ENCODE results near the gene ZNF239. TPM values are rescaled to one million over a fixed set of nuclear protein-coding genes. Genes with fewer than 3 reads are reported as not detected.

The ZNF239 gene
- total and polyA plus RNA-seq, 4 donors: 1.8 to 4.2 (median 2.8) TPM

- Histone ChIP-seq H3K4me1 (ENCODE audit: control insufficient read depth in 5 of 5, insufficient read depth in 5 of 5, low read length in 5 of 5) (peaks cover 0 to 17% (median 4%) of the 10 kb centered on the region in 5 donors), H3K36me3 (ENCODE audit: control insufficient read depth in 4 of 4, insufficient read depth in 4 of 4, low read length in 4 of 4) (no peaks in the 10 kb centered on the region), H3K4me3 (no peak overlapping the region), H3K27me3 (ENCODE audit: control insufficient read depth in 3 of 3, insufficient read depth in 3 of 3, low read length in 2 of 3) (no peaks in the 10 kb centered on the region), H3K9me3 (ENCODE audit: control insufficient read depth in 4 of 4, insufficient read depth in 3 of 4, low read length in 3 of 4) (peaks cover 0 to 2% (median 0%) of the 10 kb centered on the region in 4 donors), H3K9ac (ENCODE audit: insufficient read depth in 1 of 2, low read length in 2 of 2) (no peak overlapping the region), H3K27ac (ENCODE audit: low read depth in 1 of 2, low read length in 1 of 2) (no peak overlapping the region)
- no peak for ATAC-seq (ENCODE audit: insufficient read depth, low FRiP score)
- no peak for DNase-seq
- TF ChIP-seq CTCF (IDR thresholded peaks at IDR 0.05; ENCODE audit: control extremely low read depth, extremely low read depth): no peak
- 92% methylated on average over 5 of the region's 5 CpGs for WGBS, 2 donors
Measured at GRCh38 chr10:43576062-43576461, 1.6 kb upstream of the ZNF239 start.

GRCh38 chr10:43574906-43575305 lies 490 bp upstream of the ZNF239 start:
- Histone ChIP-seq H3K9me3 (ENCODE audit: control insufficient read depth in 4 of 4, insufficient read depth in 3 of 4, low read length in 3 of 4) (peaks cover 0 to 2% (median 0%) of the 10 kb centered on the region in 4 donors), H3K9ac (ENCODE audit: insufficient read depth in 1 of 2, low read length in 2 of 2) (peak overlapping the region in 1 of 2 donors; percentile 30), H3K27ac (ENCODE audit: low read depth in 1 of 2, low read length in 1 of 2) (no peak overlapping the region), H3K27me3 (ENCODE audit: control insufficient read depth in 3 of 3, insufficient read depth in 3 of 3, low read length in 2 of 3) (no peaks in the 10 kb centered on the region), H3K4me3 (no peak overlapping the region), H3K4me1 (ENCODE audit: control insufficient read depth in 5 of 5, insufficient read depth in 5 of 5, low read length in 5 of 5) (peaks cover 0 to 17% (median 4%) of the 10 kb centered on the region in 5 donors), H3K36me3 (ENCODE audit: control insufficient read depth in 4 of 4, insufficient read depth in 4 of 4, low read length in 4 of 4) (no peaks in the 10 kb centered on the region)
- ATAC-seq (ENCODE audit: insufficient read depth, low FRiP score): no peak
- no peak for TF ChIP-seq CTCF (IDR thresholded peaks at IDR 0.05; ENCODE audit: control extremely low read depth, extremely low read depth)
- 92% methylated on average over 8 of the region's 8 CpGs for WGBS, 2 donors
- DNase-seq: no peak

- DNase-seq: peak; percentile 43 to 52 (median 49)
- Histone ChIP-seq H3K9me3 (ENCODE audit: control insufficient read depth in 4 of 4, insufficient read depth in 3 of 4, low read length in 3 of 4) (peaks cover 0 to 2% (median 0%) of the 10 kb centered on the region in 4 donors), H3K9ac (ENCODE audit: insufficient read depth in 1 of 2, low read length in 2 of 2) (peak overlapping the region; percentile 20 to 40), H3K27me3 (ENCODE audit: control insufficient read depth in 3 of 3, insufficient read depth in 3 of 3, low read length in 2 of 3) (no peaks in the 10 kb centered on the region), H3K4me3 (peak overlapping the region; percentile 53), H3K27ac (ENCODE audit: low read depth in 1 of 2, low read length in 1 of 2) (no peak overlapping the region), H3K4me1 (ENCODE audit: control insufficient read depth in 5 of 5, insufficient read depth in 5 of 5, low read length in 5 of 5) (peaks cover 0 to 17% (median 4%) of the 10 kb centered on the region in 5 donors), H3K36me3 (ENCODE audit: control insufficient read depth in 4 of 4, insufficient read depth in 4 of 4, low read length in 4 of 4) (no peaks in the 10 kb centered on the region)
- 58 to 69% methylated on average over 14 of the region's 14 CpGs for WGBS, 2 donors
- no peak for ATAC-seq (ENCODE audit: insufficient read depth, low FRiP score)
- TF ChIP-seq CTCF (IDR thresholded peaks at IDR 0.05; ENCODE audit: control extremely low read depth, extremely low read depth): no peak
Measured at GRCh38 chr10:43573250-43574000, 991 bp downstream of the ZNF239 start.

Measured in lung (tissue), 12 donors.